HTR-8/SVneo (cell line): ENCODE measurements around the gene C8B.

Experiments
- DNase-seq: peaks from one replicate; pipeline ENCODE4 v3.0.0; 2011; ENCODE audit warnings: low spot score, mixed read lengths; ENCODE audit not compliant: insufficient read length
- FAIRE-seq: peaks from 2 replicates; lab custom pipeline; 2011; peaks lifted over from hg19 to GRCh38; lab: Jason Lieb, UNC

The C8B gene

DNA sequence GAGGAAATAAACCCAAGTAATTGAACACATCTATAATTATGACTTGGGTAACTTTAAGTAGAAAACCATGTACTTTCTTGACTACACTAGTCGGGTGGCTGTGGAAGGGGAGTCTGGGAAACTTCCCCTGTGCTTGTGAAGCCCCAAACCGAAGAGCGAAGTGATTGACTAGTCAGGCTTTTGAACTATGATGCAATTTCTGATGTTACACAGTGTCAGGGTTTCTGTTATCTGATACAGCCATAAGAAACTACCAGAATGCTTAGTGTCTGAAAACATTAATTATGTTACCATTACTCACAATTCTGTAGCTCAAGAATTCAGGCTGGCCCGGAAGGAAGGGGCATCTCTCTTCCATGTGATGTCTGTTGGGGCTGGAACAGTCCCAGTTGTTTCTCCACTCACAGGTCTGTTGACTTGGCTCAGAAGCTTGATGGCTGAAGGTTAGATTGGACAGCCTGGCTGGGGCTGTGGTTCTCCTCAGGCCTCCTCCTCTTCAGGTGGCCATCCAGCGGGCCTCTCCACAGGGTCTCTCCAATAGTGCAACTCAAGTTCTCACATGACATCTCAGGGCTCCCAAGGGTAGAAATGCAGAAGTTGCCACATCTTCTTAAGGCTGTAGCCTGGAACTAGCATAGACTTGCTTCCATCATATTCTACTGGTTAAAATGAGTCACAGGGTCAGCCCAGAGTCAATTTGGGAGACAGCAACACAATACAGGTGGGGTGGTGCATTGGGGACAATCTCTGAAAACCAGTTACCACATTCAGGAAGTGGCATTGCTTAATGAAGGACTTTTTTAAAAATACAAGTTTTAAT is 8.3 kb upstream of the C8B start:
- FAIRE-seq: no peak
- no peak for DNase-seq

DNA sequence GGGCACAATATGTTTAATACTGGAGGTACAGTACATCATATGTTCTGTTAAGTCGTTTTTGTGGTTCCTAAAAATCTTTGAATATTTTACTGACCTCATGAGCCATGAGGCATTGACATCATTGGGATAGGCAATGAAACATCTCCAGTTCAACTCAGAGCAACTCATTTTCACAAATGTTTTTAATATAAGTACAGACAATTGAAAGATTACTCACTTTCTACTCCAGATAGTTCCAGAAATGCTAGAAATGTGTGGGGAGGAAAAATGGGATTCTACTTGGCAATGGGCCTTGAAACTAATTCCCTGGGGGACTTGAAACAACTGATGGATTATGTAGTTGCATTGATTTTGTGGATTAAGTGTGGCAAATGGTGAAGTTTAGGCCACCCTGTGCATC is 7.2 kb upstream of the C8B start:
- no peak for FAIRE-seq
- DNase-seq: no peak

DNA sequence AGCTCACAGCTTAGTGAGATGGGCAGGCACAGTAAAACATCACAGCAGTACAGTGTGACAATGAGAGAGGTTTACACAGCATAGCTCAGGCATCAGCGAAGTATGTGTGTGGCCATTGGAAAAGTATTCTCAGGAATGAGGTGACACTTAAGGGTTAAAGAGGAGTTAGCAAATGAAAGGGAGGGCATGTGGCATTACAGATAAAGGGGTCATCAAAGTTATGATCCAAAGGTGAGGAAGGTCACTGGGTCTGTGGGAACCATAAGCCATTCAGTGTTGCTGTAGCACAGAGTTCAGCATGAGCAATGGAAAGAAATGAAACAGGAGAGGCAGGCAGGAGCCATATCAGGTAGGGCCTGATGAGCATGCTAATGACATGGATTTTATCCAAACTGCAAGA is 4.5 kb upstream of the C8B start:
- no peak for DNase-seq
- FAIRE-seq: no peak

DNA sequence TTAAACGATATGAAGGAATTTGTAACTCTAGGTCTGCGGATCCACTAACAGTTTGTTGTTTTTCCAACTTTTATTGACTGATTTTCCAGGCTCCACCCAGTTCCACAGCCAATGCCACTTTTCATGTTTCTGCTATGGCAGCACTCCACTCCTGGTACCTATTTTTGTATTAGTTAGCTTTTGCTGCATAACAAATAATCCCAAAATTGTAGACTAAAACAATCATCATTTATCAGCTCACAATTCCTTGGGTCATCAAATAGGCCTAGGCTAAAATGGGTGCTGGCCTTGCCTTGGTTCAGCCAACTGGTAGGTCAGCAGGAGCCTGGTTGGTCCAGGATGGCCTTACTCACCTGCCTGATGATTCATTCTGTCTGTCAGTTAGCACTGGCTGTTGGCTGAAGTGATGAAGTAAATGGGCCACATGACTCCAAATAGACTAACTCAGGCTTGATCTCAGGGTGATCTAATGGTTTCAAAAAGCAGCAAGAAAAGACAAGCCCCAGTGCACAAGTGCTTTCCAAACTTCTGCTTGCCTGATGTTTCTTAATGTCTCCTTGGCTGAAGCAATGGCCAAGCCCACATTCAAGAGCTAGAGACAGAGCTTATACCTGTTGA is 3.2 kb upstream of the C8B start:
- DNase-seq (no peak), FAIRE-seq (no peak)

DNA sequence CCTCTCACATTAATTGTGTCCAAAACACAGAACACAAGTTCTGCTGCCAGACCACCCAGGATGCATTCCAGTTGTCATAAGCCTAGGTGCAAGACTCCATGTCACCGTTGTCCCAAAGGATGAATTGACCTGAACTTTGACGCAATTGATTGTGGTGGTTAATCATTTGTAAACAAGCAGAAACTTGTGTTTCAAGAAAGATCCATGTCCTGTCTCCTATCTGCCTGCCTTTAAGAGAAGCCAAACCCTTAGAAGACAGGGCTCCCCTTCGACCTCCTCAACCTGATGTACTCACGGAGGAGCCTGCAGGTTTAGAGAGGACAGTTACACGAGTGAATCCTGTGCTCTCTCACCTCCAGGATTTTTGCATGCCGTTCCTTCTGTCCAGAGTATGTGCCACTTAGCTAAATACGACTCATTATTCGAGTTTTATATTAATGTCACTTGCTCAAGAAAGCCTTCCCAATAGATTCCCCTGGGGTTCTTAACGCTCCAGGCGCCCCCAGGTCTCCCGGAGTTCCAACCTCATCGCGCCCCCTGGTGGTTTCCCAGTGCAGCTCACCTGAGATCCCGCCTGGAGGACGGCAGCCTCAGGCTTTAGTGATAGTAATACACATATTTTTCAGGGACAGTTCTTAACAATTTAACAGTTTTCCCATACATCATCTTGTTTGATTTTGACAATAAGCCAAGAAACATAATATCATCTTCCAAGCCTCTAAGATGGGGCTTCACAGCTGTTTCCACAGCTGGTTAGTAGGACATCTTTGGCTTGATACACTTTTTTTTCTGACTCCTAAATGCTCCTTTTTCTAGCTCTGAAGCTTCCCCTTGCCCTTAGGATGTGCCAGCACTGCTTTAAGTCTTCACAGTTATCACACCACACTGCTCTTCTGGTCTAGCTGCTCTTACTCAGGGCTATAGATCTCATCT is 2.4 kb upstream of the C8B start:
- no peak for FAIRE-seq

DNA sequence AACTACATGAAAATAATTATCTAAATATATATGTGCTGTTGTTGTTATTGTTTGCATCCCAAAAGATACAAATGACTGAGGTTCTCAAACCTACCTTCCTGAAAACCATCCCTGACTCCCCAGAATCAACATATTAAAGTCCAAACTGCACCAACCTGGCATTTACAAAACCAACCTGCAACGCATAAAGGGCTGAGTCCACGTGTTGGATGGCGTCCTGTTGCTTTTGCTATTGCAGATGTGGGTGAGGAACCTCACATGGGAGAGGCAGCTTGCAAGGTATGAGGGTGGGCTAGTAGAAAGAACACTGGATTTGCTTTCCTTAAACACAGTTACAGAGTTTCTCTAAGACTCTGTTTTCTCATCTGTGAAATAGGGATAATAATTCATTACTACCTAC is 1.5 kb upstream of the C8B start:
- FAIRE-seq (no peak), DNase-seq (no peak)

More for the DNA sequence above, 2.4 kb upstream of the C8B start:
- DNase-seq: no peak

DNA sequence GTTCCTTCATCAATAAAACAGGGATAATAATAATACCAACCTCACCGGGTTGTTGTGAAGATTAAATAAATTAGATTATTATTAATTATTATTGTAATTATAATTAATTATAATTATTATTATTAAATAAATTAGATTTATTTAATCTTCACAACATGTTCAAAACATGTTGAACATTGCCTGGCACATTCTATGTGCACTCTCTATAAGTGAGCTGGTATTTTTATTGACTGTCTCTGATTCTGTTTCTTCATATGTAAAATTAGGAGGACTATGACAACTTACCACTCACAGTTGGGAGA is 834 bp upstream of the C8B start:
- FAIRE-seq (no peak), DNase-seq (no peak)

DNA sequence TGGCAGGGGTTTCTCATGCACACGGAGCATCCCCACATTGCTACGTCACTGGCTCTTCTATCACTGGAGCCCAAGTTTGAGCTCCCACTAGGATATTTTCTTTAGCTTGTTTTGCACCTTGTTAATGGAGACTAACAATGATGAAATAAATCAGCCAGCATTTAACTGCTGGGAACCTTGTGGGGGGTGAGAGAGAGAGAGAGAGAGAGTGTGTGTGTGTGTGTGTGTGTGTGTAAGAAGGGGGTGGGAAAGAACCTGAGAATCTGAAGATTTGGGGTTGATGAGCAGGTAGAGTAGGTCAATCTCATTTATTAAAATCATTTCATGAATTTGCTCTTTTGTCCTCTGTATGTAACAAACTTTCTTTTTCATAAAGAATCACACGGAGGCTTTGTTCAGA is 624 bp downstream of the C8B start:
- DNase-seq (no peak), FAIRE-seq (no peak)

DNA sequence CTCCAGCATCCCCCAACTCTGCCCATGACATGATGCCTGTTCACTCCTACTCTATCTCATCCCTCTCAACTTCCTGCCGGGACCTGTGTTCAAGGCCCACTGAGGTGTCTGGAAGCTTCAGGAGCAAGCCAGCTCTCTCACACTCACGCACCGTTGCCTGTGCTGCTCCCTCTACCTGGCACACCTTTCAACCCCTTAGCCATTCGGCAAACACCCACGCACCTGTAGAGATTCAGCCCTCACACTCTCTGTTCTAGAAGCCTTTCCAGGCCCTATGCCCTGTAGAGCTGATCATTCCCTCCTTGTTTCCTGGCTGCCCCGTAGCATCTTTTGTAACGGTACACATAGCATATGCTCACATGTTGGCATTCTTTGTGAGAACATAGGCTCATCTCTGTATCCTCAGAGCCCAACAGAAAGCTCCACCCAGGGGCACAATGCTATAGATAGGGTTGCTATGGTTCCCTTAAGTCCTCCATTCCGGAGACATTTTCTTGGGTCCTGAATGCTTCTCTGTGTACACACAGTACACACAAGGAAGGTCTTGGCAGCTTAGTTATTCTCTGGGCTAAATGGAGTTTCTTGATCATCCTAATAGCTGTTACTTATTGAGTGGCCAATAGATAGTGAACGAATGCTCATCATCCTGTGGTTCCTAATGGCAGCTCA is 1.3 kb downstream of the C8B start:
- no peak for FAIRE-seq
- DNase-seq: no peak

DNA sequence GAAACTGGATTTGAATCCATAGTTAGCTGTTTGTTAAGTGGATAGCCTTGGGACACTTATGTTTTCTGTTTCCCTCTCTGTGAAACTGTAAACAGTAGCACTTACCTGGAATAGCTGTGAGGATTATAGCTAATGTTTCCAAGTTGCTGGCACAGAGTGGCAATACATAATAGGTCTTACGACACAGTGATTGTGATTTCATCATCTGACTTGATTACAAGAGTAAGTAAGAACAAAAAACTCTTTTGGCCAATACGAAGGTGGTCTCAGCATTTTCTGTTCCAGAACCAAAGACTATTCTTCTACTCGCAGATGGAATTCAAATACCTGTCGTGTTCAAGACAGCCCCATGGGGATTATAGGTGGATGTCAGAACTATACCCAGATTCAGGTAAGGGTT is 2.1 kb downstream of the C8B start:
- DNase-seq: no peak
- no peak for FAIRE-seq

DNA sequence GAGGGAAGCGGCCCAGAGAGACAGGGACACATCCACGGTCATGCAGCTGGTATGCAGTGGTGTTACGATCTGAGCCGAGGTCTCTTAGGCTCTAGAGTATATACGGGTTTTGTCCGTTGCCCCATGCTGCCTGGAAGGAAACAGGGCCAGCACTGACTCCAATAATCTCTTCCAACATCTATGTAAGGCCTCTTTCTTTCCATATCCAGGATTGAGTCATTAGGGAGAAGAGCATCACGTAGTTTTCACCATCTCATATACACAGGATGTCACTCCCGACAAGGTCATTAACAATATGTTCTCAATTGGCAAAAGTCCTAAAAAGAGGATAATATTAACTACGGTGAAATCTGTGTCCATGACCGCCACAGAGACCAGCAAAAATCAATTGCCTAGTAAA is 4.4 kb downstream of the C8B start:
- DNase-seq (no peak), FAIRE-seq (no peak)

DNA sequence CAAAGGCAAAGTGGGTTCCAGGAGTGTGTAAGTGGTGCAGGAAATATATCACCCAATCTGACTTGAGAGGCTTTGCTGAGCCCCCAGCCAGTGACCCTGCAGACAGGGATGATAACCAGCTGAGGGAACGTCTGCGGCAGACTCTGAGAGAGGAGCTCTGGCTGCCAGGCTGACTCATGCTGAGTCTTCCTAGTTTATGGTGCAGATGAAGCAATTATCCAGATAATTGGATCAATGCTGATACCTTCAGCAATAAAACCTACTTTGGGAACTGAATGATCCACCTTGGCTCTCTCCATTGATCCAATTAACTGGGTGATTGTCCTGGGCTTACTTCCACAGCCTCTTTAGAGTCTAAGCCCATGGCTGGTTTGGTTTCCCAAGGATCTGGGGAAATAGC is 7.3 kb downstream of the C8B start:
- no peak for FAIRE-seq
- no peak for DNase-seq

DNA sequence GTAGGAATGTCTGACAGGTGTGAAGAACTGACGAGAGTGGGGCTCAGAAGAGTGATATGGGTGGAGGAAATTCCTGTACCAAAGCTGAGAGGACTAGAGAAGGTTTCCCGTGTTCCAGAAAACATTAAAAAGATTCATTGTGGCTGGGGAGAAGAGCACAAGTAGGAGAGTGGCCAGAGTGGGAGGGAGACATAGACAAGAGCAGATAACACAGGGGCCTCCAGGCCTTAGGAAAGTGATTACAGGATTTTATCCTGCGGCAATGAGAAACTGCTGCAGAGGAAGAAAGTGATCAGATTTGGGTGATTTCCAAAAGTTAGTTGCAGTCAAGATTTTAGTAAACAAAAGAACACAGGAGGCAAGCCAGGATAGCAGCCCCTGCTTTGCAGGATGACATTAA is 7.9 kb downstream of the C8B start:
- no peak for FAIRE-seq
- DNase-seq: no peak

DNA sequence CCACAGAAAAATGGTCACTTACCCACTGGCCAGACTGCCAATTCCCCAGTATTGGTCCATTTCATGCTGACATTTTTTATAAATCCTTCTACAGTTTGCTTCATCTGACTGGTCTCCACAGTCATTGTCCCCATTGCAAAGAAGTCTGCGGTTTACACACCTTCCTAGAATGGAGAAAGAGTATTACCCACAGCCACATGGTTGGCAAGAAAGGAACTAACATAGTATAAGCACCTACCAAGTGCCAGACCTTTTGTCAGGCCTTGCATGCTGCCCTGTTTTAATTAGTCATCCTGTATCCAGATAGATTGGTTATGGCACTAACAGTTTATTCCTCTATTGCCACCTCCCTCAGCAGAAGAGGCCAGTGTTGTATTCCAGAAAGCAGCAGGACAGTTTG is 11.2 kb downstream of the C8B start:
- FAIRE-seq (no peak), DNase-seq (no peak)

DNA sequence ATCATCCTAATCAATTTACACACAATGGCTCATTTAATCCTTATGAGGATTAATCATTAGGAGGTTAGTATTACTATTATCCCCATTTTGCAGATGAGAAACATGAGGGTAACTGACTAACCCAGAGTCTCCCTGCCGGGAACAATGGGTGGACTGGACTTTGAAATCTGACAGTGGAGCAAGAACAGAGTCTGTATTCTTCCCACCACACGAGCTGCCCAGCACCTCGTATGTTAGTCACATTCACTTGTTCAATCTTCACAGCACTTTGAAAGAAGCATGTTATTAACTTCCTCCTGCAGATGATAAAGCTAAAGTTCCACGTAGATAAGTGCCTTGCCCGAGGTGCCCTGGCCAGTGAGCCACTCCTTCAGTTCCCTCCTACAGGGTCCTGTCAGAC is 12.4 kb downstream of the C8B start:
- no peak for FAIRE-seq
- DNase-seq: no peak

DNA sequence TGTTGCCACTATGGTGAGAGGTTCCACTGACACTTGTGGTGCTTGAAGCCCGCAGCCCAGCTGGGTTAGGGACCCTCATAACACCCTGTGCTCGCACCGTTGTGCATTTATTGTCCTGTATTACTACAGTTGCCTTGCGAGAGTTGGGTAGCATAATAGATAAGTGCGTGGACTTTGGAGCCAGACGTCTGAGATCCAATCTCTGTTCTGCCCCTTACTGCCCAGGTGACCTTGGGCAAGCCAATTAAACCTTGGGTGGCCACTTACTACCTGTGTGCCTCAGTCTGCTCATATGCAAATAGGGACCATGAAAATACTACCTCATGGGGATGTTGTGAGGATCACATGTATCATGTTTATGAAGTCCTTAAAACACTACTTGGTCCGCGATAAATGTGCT is 13.3 kb downstream of the C8B start:
- DNase-seq (no peak), FAIRE-seq (no peak)

DNA sequence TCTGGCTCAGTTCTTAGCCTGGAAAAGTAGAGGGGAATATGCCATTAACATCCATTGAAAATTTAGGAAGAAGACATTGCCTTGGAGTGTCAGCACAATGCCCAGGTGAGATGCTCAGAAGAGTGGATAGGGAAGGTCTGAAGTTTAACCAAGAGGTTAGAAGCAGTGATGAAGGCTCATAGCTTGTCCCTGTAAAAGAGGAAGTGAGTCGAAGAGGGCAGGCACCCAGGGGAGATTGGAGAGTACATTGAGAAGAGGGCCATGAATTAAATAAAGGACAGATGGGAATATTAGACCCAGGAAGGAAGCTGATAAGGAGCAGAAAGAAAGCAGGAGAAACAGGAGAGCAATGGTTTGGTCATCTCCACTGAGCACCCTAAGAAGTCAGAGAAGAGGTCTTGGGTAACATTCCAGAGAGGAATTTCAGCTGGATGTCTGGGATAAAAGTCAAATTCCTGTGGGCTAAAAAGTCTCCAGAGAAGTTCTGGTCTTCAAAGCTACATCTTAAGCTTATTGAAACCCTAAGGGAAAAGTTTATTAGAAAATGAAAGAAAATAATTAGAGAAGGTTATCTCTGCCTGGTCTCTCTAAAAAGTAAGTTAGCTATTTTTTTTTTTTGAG is 17.3 kb downstream of the C8B start:
- DNase-seq (no peak), FAIRE-seq (no peak)

DNA sequence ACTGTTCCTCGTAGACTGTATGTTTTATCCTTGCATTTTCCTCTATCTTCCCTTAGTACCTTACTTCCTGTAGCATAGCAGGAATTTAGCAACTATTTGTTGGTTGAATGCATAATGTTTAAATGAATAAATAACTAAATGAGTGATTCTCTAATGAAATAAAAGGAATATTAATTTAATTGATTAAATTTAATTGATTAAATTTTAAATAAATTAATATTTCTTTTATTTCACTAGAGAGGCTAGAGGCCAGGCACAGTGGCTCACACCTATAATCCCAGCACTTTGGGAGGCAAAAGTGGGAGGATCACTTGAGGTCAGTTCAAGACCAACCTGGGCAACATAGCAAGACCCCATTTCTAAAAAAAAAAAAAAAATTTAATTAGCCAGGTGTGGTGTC is 25.8 kb downstream of the C8B start:
- no peak for FAIRE-seq
- DNase-seq: no peak

DNA sequence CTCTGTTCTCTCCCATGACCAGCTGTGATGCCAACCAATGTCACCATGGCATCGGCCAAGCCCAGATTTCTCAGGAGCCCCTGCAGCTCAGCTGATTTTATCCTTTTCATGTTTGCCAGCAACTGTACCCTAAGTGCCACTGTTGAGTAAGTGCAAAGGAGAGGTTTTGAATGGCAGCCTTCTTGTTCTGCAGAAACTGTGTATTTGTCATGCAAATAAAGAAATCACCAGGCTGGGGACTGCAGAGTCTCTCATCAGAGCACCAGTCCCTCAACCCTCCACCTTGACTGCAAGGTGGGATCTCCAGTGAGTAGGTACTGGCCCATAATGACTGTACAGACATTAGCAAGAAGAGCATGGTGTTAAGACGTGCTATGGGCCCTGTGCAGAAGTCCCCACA is 26.6 kb downstream of the C8B start:
- no peak for FAIRE-seq
- no peak for DNase-seq

DNA sequence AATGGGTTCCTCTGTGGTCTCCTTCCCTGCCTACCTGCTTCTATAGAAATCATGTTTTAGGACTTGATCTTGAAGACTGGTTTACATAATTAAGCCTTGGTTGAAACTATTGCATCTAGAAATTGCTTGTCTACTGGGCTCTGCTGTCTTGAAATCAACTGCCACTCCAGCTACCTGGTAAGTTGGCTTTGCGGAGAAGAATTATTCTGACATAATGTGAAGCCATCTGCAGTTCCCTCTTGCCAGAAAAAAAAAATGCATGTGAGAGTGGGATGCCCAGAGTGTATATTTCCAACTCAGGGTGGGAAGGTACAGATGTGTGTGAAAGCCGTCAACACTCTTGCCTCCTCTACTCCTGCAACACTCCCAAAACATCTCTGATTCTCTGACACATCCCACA is 27.2 kb downstream of the C8B start:
- FAIRE-seq: no peak
- no peak for DNase-seq
